Psoas muscle (tissue), 8 donors: Measurements from ENCODE around the gene OST4. TPM values are rescaled to one million over a fixed set of nuclear protein-coding genes. Genes with fewer than 3 reads are reported as not detected.

Source experiments
- ATAC-seq, 4 donors: fragments of 200-7000 bp; cut with Tn5 transposase; one replicate each; pipeline ENCODE4 v1.9.1; 2020; ENCODE audit warnings: moderate library complexity in 3 of 4, mild to moderate bottlenecking in 2 of 4
- DNase-seq, 2 donors: peaks; one replicate each; pipeline ENCODE4 v3.0.0-alpha.2; 2020
- H3K27ac ChIP-seq: fragments of 200-600 bp; one replicate; pipeline ENCODE4 v1.8.0; 2022
- H3K27me3 ChIP-seq, 3 donors: fragments of 200-600 bp in 1 of 3; one replicate each; pipeline versions ENCODE4 v1.6.1 to v1.8.0; 2013 to 2022; ENCODE audit warnings: low read length in 2 of 3, mild to moderate bottlenecking in 2 of 3, moderate library complexity in 1 of 3; ENCODE audit not compliant: insufficient read depth in 3 of 3
- H3K36me3 ChIP-seq, 2 donors: fragments of 200-600 bp in 1 of 2; one replicate each; pipeline versions ENCODE4 v1.6.1 to v1.8.0; 2013 to 2022; ENCODE audit warnings: low read depth in 1 of 2, mild to moderate bottlenecking in 1 of 2, moderate library complexity in 1 of 2; ENCODE audit not compliant: insufficient read depth in 1 of 2
- H3K4me1 ChIP-seq: fragments of 200-600 bp; one replicate; pipeline ENCODE4 v1.8.0; 2022
- H3K4me3 ChIP-seq: fragments of 200-600 bp; one replicate; pipeline ENCODE4 v1.8.0; 2022; ENCODE audit warnings: mild to moderate bottlenecking
- H3K9me3 ChIP-seq: fragments of 200-600 bp; one replicate; pipeline ENCODE4 v1.8.0; 2022
- WGBS, 3 donors: extraction: QIAGEN DNeasy Blood & Tissue Kit; methylation state at CpG; one replicate each; pipeline versions ENCODE4 v1.1.6 to v1.1.7; 2013; 5-methylcytosine and 5-hydroxymethylcytosine counted together
- intact Hi-C, 2 donors: fragments of 100-400 bp; cut with DNase I; formaldehyde crosslinking; loops; one replicate each; pipeline versions ENCODE4 v1.11.0 to v1.14.2; 2022
- polyA plus RNA-seq, 3 donors: library from polyadenylated mRNA; stranded (reverse); fragments of 200-250 nt; gene quantifications; one replicate each; pipeline ENCODE4 v1.2.3, GENCODE V29; 2013
- total RNA-seq, 4 donors: library from RNA; stranded (reverse); fragmentation: NEBNext Ultra II Directional in 2 of 4; extraction: Animal tissue kit (Norgen Biotek cat#: 25700) in 2 of 4; gene quantifications; one replicate each; pipeline versions ENCODE4 v1.2.1 to v1.2.4, GENCODE V29; 2021 to 2023
- TF ChIP-seq, protein P1 (sequence below): fragments of 200-600 bp; IDR thresholded peaks from one replicate; pipeline ENCODE4 v1.8.0; 2022; ENCODE audit warnings: antibody characterized with exemption
- donor health status: healthy with polysubstance abuse.
- donor health status: DM: no; HTN: no; CAD: no; lungs with moderate emphysema.
- donor health status: Bipolar disorder and iron deficiency.
- donor health status: healthy.
- donor health status: DM: yes; HTN: yes; CAD: no.
- donor health status: DM: no; HTN: no; CAD: no.
- donor health status: DM: no; HTN: no; CAD: no.
- donor health status: DM: yes; HTN: yes; CAD: no.

OST4 gene
- total and polyA plus RNA-seq, 7 donors, result 186 to 396 (median 280) TPM

DNA sequence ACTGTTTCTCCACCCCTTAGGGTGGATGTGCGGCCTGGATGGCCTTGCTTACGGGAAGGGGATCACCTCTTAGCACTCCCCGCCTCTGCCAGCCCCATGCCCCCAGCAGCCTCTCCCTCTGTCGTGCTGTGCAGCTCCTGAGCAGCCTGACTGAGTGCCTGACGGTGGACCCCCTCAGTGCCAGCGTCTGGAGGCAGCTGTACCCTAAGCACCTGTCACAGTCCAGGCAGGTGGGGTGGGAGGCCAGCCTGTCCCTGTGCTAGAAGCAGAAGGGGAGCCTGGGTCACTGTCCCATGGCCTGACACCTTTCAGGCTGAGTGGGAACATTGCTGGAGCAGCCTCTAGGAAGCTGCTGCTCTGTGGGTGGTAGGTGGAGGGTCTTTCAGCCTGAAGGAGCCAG lies 33.4 kb downstream of the OST4 start:
- TF ChIP-seq, protein P1, sequence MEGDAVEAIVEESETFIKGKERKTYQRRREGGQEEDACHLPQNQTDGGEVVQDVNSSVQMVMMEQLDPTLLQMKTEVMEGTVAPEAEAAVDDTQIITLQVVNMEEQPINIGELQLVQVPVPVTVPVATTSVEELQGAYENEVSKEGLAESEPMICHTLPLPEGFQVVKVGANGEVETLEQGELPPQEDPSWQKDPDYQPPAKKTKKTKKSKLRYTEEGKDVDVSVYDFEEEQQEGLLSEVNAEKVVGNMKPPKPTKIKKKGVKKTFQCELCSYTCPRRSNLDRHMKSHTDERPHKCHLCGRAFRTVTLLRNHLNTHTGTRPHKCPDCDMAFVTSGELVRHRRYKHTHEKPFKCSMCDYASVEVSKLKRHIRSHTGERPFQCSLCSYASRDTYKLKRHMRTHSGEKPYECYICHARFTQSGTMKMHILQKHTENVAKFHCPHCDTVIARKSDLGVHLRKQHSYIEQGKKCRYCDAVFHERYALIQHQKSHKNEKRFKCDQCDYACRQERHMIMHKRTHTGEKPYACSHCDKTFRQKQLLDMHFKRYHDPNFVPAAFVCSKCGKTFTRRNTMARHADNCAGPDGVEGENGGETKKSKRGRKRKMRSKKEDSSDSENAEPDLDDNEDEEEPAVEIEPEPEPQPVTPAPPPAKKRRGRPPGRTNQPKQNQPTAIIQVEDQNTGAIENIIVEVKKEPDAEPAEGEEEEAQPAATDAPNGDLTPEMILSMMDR, result no peak
- 84 to 88% (median 86%) methylated on average over 6 of the region's 6 CpGs for WGBS, 3 donors
- no peak for ATAC-seq
- DNase-seq, result no peak
- Histone ChIP-seq H3K27me3 (no peaks in the 10 kb centered on the region), H3K9me3 (no peaks in the 10 kb centered on the region), H3K4me1 (peaks cover 25% of the 10 kb centered on the region), H3K4me3 (no peak overlapping the region), H3K27ac (no peak overlapping the region), H3K36me3 (peaks cover 10 to 68% of the 10 kb centered on the region in 2 donors)
- intact Hi-C loops, result loop anchor here in 1 of 2 donors (5.0 kb wide), 1 partner anchor 44 kb away; no protein-coding TSS in a partner anchor

DNA sequence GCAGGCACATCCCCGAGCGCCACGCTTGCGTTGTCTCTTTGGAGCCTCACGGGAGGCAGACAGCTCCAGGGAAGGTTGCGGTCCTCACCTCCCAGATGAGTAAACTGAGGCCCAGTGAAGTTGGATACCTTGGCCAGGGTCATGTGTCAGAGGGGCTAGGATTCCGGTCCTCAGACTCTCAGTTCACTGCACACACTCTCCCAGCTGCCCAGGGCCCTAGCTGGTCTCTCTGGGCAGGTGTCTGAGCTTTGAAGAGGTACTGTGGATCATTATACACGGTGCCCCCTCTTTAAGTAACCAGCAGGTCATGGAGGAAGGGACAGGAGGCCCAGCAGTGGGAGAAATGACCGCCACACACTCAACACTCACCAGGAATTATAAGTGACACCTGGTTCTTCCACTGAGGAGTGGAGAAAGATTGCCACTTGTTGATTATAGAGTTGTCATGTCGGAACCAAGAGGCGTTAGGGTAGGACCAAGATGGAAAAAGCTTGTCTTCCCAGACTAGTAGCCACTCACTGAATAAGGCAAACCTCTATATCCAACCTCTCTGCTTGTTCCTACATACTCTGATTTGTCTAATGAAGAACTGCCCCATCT lies 38.1 kb downstream of the OST4 start:
- Histone ChIP-seq H3K4me1 (peaks cover 16% of the 10 kb centered on the region), H3K9me3 (no peaks in the 10 kb centered on the region), H3K27ac (peak overlapping the region; percentile 88), H3K36me3 (peaks cover 10 to 52% of the 10 kb centered on the region in 2 donors), H3K27me3 (no peaks in the 10 kb centered on the region), H3K4me3 (peak overlapping the region; percentile 79)
- peak in 1 of 2 donors; percentile 33 for DNase-seq
- TF ChIP-seq, protein P1, result no peak
- ATAC-seq, result peak in 3 of 4 donors; percentile 6 to 13 (median 11)
- 6 to 10% (median 7%) methylated on average over 11 of the region's 11 CpGs for WGBS, 3 donors
- intact Hi-C loops, result no loop called here

DNA sequence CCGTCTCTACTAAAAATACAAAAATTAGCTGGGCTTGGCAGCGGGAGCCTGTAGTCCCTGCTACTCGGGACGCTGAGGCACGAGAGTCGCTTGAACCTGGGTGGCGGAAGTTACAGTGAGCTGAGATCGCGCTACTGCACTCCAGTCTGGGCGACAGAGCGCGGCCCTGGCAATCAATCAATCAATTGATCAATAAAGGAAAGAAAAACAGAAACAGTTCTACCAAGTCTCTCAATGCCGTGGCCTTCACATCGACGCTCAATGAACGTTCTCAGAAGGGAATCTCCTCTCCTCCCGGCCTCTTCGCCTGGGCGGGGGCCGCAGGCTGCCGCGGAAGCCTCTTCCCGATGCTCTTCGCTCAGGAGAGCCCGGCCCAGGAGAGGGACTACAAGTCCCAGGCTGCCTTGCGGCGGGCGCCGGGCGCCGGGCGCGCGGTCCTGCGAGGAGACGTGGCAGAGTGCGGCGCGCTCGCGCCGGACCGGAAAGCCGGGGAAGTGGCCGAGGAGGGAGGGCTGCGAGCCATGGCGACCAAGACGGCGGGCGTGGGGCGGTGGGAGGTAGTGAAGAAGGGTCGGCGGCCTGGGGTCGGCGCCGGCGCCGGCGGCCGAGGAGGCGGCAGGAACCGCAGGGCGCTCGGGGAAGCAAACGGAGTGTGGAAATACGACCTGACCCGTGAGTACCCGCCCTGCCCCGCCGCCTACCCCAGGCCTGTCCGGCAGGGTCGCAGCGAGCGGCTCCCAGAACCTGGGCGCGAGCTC lies 38.8 kb downstream of the OST4 start, which contains the start of gene TMEM214:
Gene TMEM214, plus strand, starts transcription at position 471 of the 758 bp plus-strand sequence. Its CDS starts 51 bp downstream, at position 522.
- Histone ChIP-seq H3K9me3 (no peaks in the 10 kb centered on the region), H3K4me3 (peak within 1 kb of the TSS; percentile 79), H3K27ac (peak within 1 kb of the TSS; percentile 88), H3K4me1 (peaks cover 16% of the 10 kb centered on the region), H3K27me3 (no peaks in the 10 kb centered on the region), H3K36me3 (peaks cover 8 to 52% of the 10 kb centered on the region in 2 donors)
- intact Hi-C loops, result no loop called here
- WGBS, 3 donors, result 1% methylated on average over 68 to 76 of the region's 76 CpGs
- DNase-seq (peak; percentile 92 to 95), ATAC-seq (peak; percentile 96 to 97 (median 97))
- TF ChIP-seq, protein P1, result no peak

DNA sequence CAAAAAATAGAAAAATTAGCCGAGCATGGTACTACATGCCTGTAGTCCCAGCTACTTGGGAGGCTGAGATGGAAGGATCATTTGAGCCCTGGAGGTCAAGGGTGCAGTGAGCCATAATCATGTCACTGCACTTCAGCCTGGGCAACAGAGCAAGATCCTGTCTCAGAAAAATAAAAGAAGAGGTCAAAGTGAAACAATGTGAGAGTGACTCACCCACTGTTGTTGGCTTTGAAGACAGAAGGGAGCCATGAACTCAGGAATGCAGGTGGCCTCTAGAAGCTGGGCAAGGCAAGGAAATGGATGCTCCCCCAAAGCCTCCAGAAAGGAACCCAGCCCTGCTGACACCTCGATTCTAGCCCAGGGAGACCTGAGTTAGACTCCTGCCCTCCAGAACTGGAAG lies 42.4 kb downstream of the OST4 start:
- no peak overlapping the region for H3K27ac ChIP-seq
- H3K4me1 ChIP-seq, result peaks cover 7% of the 10 kb centered on the region
- no peaks in the 10 kb centered on the region for H3K9me3 ChIP-seq
- WGBS, 3 donors, result 81 to 98% (median 86%) methylated on average over 2 of the region's 2 CpGs
- peaks cover 0 to 55% of the 10 kb centered on the region in 2 donors for H3K36me3 ChIP-seq
- intact Hi-C loops, result no loop called here
- H3K4me3 ChIP-seq, result no peak overlapping the region
- DNase-seq (no peak), ATAC-seq (no peak)
- TF ChIP-seq, protein P1, result no peak
- H3K27me3 ChIP-seq, result no peaks in the 10 kb centered on the region
